Endodermal cell (in vitro differentiated cells): ENCODE data around the gene ETFA. TPM values are rescaled to one million over a fixed set of nuclear protein-coding genes. Genes with fewer than 3 reads are reported as not detected.

Source experiments
- DNase-seq: peaks from one replicate; pipeline ENCODE4 v3.0.0-alpha.2; 2017
- H3K27ac ChIP-seq: 2 replicates; pipeline ENCODE4 v1.5.1; 2013; ENCODE audit warnings: mild to moderate bottlenecking, low read depth, low read length, moderate library complexity
- H3K27me3 ChIP-seq: 2 replicates; pipeline ENCODE4 v1.6.1; 2013; ENCODE audit warnings: mild to moderate bottlenecking, low read length, moderate library complexity; ENCODE audit not compliant: insufficient read depth, control insufficient read depth, poor library complexity, severe bottlenecking
- H3K36me3 ChIP-seq: 2 replicates; pipeline ENCODE4 v1.7.0; 2013; ENCODE audit warnings: mild to moderate bottlenecking, low read length, moderate library complexity; ENCODE audit not compliant: control insufficient read depth, insufficient read depth
- H3K4me1 ChIP-seq: one replicate; pipeline ENCODE4 v1.7.0; 2013; ENCODE audit warnings: low read length; ENCODE audit not compliant: control insufficient read depth, insufficient read depth
- H3K4me3 ChIP-seq: 2 replicates; pipeline ENCODE4 v1.5.1; 2013; ENCODE audit warnings: mild to moderate bottlenecking, low read length, moderate library complexity
- H3K9ac ChIP-seq: 2 replicates; pipeline ENCODE4 v1.6.1; 2013; ENCODE audit warnings: mild to moderate bottlenecking, low read length, moderate library complexity; ENCODE audit not compliant: poor library complexity, severe bottlenecking; ENCODE audit errors: extremely low read depth
- H3K9me3 ChIP-seq: 2 replicates; pipeline ENCODE4 v1.6.1; 2013; ENCODE audit warnings: mild to moderate bottlenecking, low read length, moderate library complexity; ENCODE audit not compliant: control insufficient read depth
- H3K27ac Mint-ChIP-seq: 2 replicates; pipeline ENCODE4 v1.8.0; 2020; ENCODE audit warnings: mixed read lengths
- H3K27me3 Mint-ChIP-seq: 2 replicates; pipeline ENCODE4 v1.8.0; 2021; ENCODE audit warnings: mild to moderate bottlenecking, mixed read lengths; ENCODE audit not compliant: insufficient read depth
- H3K36me3 Mint-ChIP-seq: 2 replicates; pipeline ENCODE4 v1.8.0; 2020; ENCODE audit warnings: low read depth, mixed read lengths
- H3K4me1 Mint-ChIP-seq: 2 replicates; pipeline ENCODE4 v1.8.0; 2020; ENCODE audit warnings: mixed read lengths
- H3K4me3 Mint-ChIP-seq: 2 replicates; pipeline ENCODE4 v1.8.0; 2020; ENCODE audit warnings: mild to moderate bottlenecking, moderate library complexity, mixed read lengths
- H3K9me3 Mint-ChIP-seq: 2 replicates; pipeline ENCODE4 v1.8.0; 2020; ENCODE audit warnings: mild to moderate bottlenecking, mixed read lengths
- CTCF ChIP-seq: fragments of 200-600 bp; sonication (generic); conservative IDR thresholded peaks from 2 replicates; pipeline ENCODE4 v1.5.0; 2021; ENCODE audit warnings: antibody characterized with exemption, mild to moderate bottlenecking
- WGBS, 2 experiments: methylation state at CpG; one replicate each; pipeline versions ENCODE4 v1.1.5 to v1.1.7; 2013; ENCODE audit warnings: missing lambda C conversion rate in 2 of 2, mixed read lengths in 1 of 2; ENCODE audit not compliant: insufficient coverage in 1 of 2, insufficient read length in 1 of 2; 5-methylcytosine and 5-hydroxymethylcytosine counted together
- total RNA-seq, 2 donors: library from RNA; stranded (reverse); fragmentation: NEBNext Ultra II Directional in 1 of 2; extraction: Animal tissue kit (Norgen Biotek cat#: 25700) in 1 of 2; gene quantifications; 2 replicates in 1 of 2; 3 replicates in 1 of 2; pipeline ENCODE4 v1.2.1, GENCODE V29; 2021

The ETFA gene
- total RNA-seq, 2 donors from 2014 or later, result 142 to 157 TPM

GRCh38 chr15:76353023-76353577 is 41.8 kb upstream of the ETFA start:
- 100% methylated on average over 1 of the region's 1 CpG; no CpG with 5 or more reads in 1 of the 2 experiments for WGBS, 2 experiments
- no peak overlapping the region for H3K4me3 Mint-ChIP-seq
- no peaks in the 10 kb centered on the region for H3K36me3 ChIP-seq

GRCh38 chr15:76349301-76350070 is 38.2 kb upstream of the ETFA start:
- H3K4me3 Mint-ChIP-seq, result no peak overlapping the region
- H3K9ac ChIP-seq, result no peak overlapping the region
- H3K9me3 Mint-ChIP-seq, result no peaks in the 10 kb centered on the region
- H3K9me3 ChIP-seq, result no peaks in the 10 kb centered on the region
- no peaks in the 10 kb centered on the region for H3K36me3 Mint-ChIP-seq
- DNase-seq, result no peak
- H3K4me1 Mint-ChIP-seq, result peaks cover 14% of the 10 kb centered on the region
- no peak for TF ChIP-seq CTCF
- no peaks in the 10 kb centered on the region for H3K36me3 ChIP-seq
- peaks cover 70% of the 10 kb centered on the region for H3K27me3 Mint-ChIP-seq
- no CpG with 5 or more reads among the region's 1 CpG for WGBS, 2 experiments
- H3K27ac Mint-ChIP-seq, result no peak overlapping the region
- H3K4me3 ChIP-seq, result no peak overlapping the region
- H3K27me3 ChIP-seq, result peaks cover 82% of the 10 kb centered on the region
- no peaks in the 10 kb centered on the region for H3K4me1 ChIP-seq
- H3K27ac ChIP-seq, result no peak overlapping the region

More at GRCh38 chr15:76353023-76353577, 41.8 kb upstream of the ETFA start:
- Mint-ChIP-seq H3K4me1 (peaks cover 22% of the 10 kb centered on the region), H3K36me3 (no peaks in the 10 kb centered on the region), H3K27ac (no peak overlapping the region), H3K9me3 (no peaks in the 10 kb centered on the region), H3K27me3 (peaks cover 42% of the 10 kb centered on the region)
- TF ChIP-seq CTCF, result no peak
- no peak overlapping the region for H3K27ac ChIP-seq
- peaks cover 46% of the 10 kb centered on the region for H3K27me3 ChIP-seq
- H3K9ac ChIP-seq, result no peak overlapping the region
- no peaks in the 10 kb centered on the region for H3K9me3 ChIP-seq
- H3K4me3 ChIP-seq, result no peak overlapping the region
- DNase-seq, result no peak
- H3K4me1 ChIP-seq, result peaks cover 15% of the 10 kb centered on the region

- TF ChIP-seq CTCF, result no peak
- DNase-seq, result no peak
- H3K27ac ChIP-seq, result no peak overlapping the region
- no peaks in the 10 kb centered on the region for H3K36me3 ChIP-seq
- Mint-ChIP-seq H3K27me3 (peaks cover 83% of the 10 kb centered on the region), H3K9me3 (no peaks in the 10 kb centered on the region), H3K4me3 (peak overlapping the region; percentile 54), H3K27ac (no peak overlapping the region), H3K4me1 (peaks cover 18% of the 10 kb centered on the region), H3K36me3 (no peaks in the 10 kb centered on the region)
- H3K27me3 ChIP-seq, result peaks cover 93% of the 10 kb centered on the region
- WGBS, 2 experiments, result 0 to 5% methylated on average over 6 to 13 of the region's 13 CpGs
- no peak overlapping the region for H3K9ac ChIP-seq
- H3K4me1 ChIP-seq, result no peaks in the 10 kb centered on the region
- peak overlapping the region; percentile 78 for H3K4me3 ChIP-seq
- H3K9me3 ChIP-seq, result no peaks in the 10 kb centered on the region
Observed at GRCh38 chr15:76347482-76348055, 36.3 kb upstream of the ETFA start.
